Glomerular visceral epithelial cell (primary cell): Measurements from ENCODE around the gene PDXP.
A peak's percentile ranks its signal among the peaks of the same experiment; 100 is the strongest.
"Not testable (repeated sequence)": the region's sequence is repeated elsewhere in the genome, so short reads cannot be mapped to it uniquely, and the experiment has no call there.

Source experiments
- DNase-seq: peaks from one replicate; pipeline ENCODE4 v3.0.0-alpha.2; 2016; ENCODE audit errors: extremely low spot score

The PDXP gene

GRCh38 chr22:37647317-37647716 is 11.2 kb upstream of the PDXP start:
- DNase-seq, result no peak

- DNase-seq, result no peak
Measured at GRCh38 chr22:37647928-37648327, 10.6 kb upstream of the PDXP start.

- DNase-seq, result no peak
Measured at GRCh38 chr22:37650463-37651136, 7.9 kb upstream of the PDXP start.

GRCh38 chr22:37654563-37655251 is 3.8 kb upstream of the PDXP start:
- no peak for DNase-seq

- DNase-seq, result no peak
Measured at GRCh38 chr22:37655252-37655563, 3.3 kb upstream of the PDXP start.

- DNase-seq, result not testable (repeated sequence)
Measured at GRCh38 chr22:37656583-37656982, 1.9 kb upstream of the PDXP start.

GRCh38 chr22:37657590-37658132 is 862 bp upstream of the PDXP start:
- DNase-seq, result no peak

- DNase-seq, result no peak
Measured at GRCh38 chr22:37659066-37659896, 758 bp downstream of the PDXP start.

GRCh38 chr22:37659897-37660708 is 1.6 kb downstream of the PDXP start:
- DNase-seq, result no peak

GRCh38 chr22:37660709-37661045 is 2.2 kb downstream of the PDXP start:
- DNase-seq, result no peak

- peak; percentile 43 for DNase-seq
Measured at GRCh38 chr22:37661160-37661924, 2.8 kb downstream of the PDXP start.

- no peak for DNase-seq
Measured at GRCh38 chr22:37662039-37662438, 3.5 kb downstream of the PDXP start.

GRCh38 chr22:37663521-37664140 is 5.1 kb downstream of the PDXP start:
- no peak for DNase-seq

- DNase-seq, result no peak
Measured at GRCh38 chr22:37664249-37665101, 6.0 kb downstream of the PDXP start.

GRCh38 chr22:37665487-37665886 is 7.0 kb downstream of the PDXP start:
- DNase-seq, result no peak

GRCh38 chr22:37669586-37669985 is 11.1 kb downstream of the PDXP start:
- no peak for DNase-seq

- DNase-seq, result no peak
Measured at GRCh38 chr22:37672206-37672919, 13.8 kb downstream of the PDXP start.

- no peak for DNase-seq
Measured at GRCh38 chr22:37672920-37673455, 14.5 kb downstream of the PDXP start.

- no peak for DNase-seq
Measured at GRCh38 chr22:37674248-37674647, 15.7 kb downstream of the PDXP start.
